ENCODE measurements around the gene MYZAP. TPM values are rescaled to one million over a fixed set of nuclear protein-coding genes. Genes with fewer than 3 reads are reported as not detected.

The MYZAP gene
- polyA plus RNA-seq, 6 donors from 2014 or later, result 4.5 to 15.3 (median 7.4) TPM

- Mint-ChIP-seq H3K9me3 (peaks cover 0 to 2% (median under 1%) of the 10 kb centered on the region in 7 donors), H3K36me3 (peaks cover 0 to 30% of the 10 kb centered on the region in 2 donors), H3K4me3 (no peak overlapping the region), H3K27me3 (peaks cover 4 to 11% (median 5%) of the 10 kb centered on the region in 3 donors), H3K4me1 (no peaks in the 10 kb centered on the region), H3K27ac (no peak overlapping the region)
- DNase-seq (no peak), ATAC-seq (ENCODE audit: low read depth in 2 of 2) (no peak)
Observed at GRCh38 chr15:57665194-57665593, 73.5 kb downstream of the MYZAP start.

GRCh38 chr15:57665939-57666338, 74.2 kb downstream of the MYZAP start:
- no peak for ATAC-seq (ENCODE audit: low read depth in 2 of 2)
- Mint-ChIP-seq H3K27me3 (peaks cover 4 to 18% (median 5%) of the 10 kb centered on the region in 3 donors), H3K4me3 (no peak overlapping the region), H3K9me3 (peaks cover 0 to 5% (median 2%) of the 10 kb centered on the region in 7 donors), H3K27ac (no peak overlapping the region), H3K4me1 (no peaks in the 10 kb centered on the region), H3K36me3 (peaks cover 0 to 26% of the 10 kb centered on the region in 2 donors)
- DNase-seq, result no peak

GRCh38 chr15:57667171-57667849, 75.6 kb downstream of the MYZAP start:
- DNase-seq (no peak), ATAC-seq (ENCODE audit: low read depth in 2 of 2) (no peak)
- peaks cover 5 to 27% (median 6%) of the 10 kb centered on the region in 3 donors for H3K27me3 Mint-ChIP-seq
- H3K9me3 Mint-ChIP-seq, result peaks cover 0 to 6% (median 2%) of the 10 kb centered on the region in 7 donors
- no peak overlapping the region for H3K4me3 Mint-ChIP-seq
- no peak overlapping the region for H3K27ac Mint-ChIP-seq
- H3K36me3 Mint-ChIP-seq, result peaks cover 6 to 19% of the 10 kb centered on the region in 2 donors
- no peaks in the 10 kb centered on the region for H3K4me1 Mint-ChIP-seq

- ATAC-seq (ENCODE audit: low read depth in 2 of 2) (no peak), DNase-seq (no peak)
- no peak overlapping the region for H3K4me3 Mint-ChIP-seq
- H3K36me3 Mint-ChIP-seq, result peaks cover 11 to 17% of the 10 kb centered on the region in 2 donors
- peaks cover 5 to 34% (median 12%) of the 10 kb centered on the region in 3 donors for H3K27me3 Mint-ChIP-seq
- no peak overlapping the region for H3K27ac Mint-ChIP-seq
- H3K4me1 Mint-ChIP-seq, result no peaks in the 10 kb centered on the region
- H3K9me3 Mint-ChIP-seq, result peaks cover 0 to 6% (median 2%) of the 10 kb centered on the region in 7 donors
Observed at GRCh38 chr15:57668016-57668415, 76.3 kb downstream of the MYZAP start.

- Mint-ChIP-seq H3K9me3 (peaks cover 0 to 6% (median 2%) of the 10 kb centered on the region in 7 donors), H3K27me3 (peaks cover 5 to 51% (median 17%) of the 10 kb centered on the region in 3 donors), H3K36me3 (peaks cover 19 to 21% of the 10 kb centered on the region in 2 donors), H3K27ac (no peak overlapping the region), H3K4me1 (no peaks in the 10 kb centered on the region), H3K4me3 (no peak overlapping the region)
- no peak for DNase-seq
- ATAC-seq (ENCODE audit: low read depth in 2 of 2), result no peak
Observed at GRCh38 chr15:57671636-57672035, 79.9 kb downstream of the MYZAP start.

- Mint-ChIP-seq H3K27ac (no peak overlapping the region), H3K4me3 (peak overlapping the region in 1 of 8 donors; percentile 35), H3K36me3 (peaks cover 24 to 25% of the 10 kb centered on the region in 2 donors), H3K27me3 (peaks cover 0 to 36% (median 17%) of the 10 kb centered on the region in 3 donors), H3K9me3 (peaks cover 0 to 2% (median 0%) of the 10 kb centered on the region in 7 donors), H3K4me1 (peaks cover 0 to 6% (median 0%) of the 10 kb centered on the region in 3 donors)
- DNase-seq (no peak), ATAC-seq (ENCODE audit: low read depth in 2 of 2) (no peak)
Observed at GRCh38 chr15:57675481-57676181, 83.9 kb downstream of the MYZAP start.

GRCh38 chr15:57676585-57676984, 84.9 kb downstream of the MYZAP start:
- H3K36me3 Mint-ChIP-seq, result peaks cover 25 to 31% of the 10 kb centered on the region in 2 donors

GRCh38 chr15:57677204-57677603, 85.5 kb downstream of the MYZAP start:
- ATAC-seq (ENCODE audit: low read depth in 2 of 2), result no peak
- H3K36me3 Mint-ChIP-seq, result peaks cover 20 to 33% of the 10 kb centered on the region in 2 donors
- peaks cover 0 to 26% (median 13%) of the 10 kb centered on the region in 3 donors for H3K27me3 Mint-ChIP-seq
- no peak overlapping the region for H3K4me3 Mint-ChIP-seq
- peaks cover 0 to 6% (median 0%) of the 10 kb centered on the region in 3 donors for H3K4me1 Mint-ChIP-seq
- no peak overlapping the region for H3K27ac Mint-ChIP-seq
- H3K9me3 Mint-ChIP-seq, result peaks cover 0 to 1% (median 0%) of the 10 kb centered on the region in 7 donors
- no peak for DNase-seq

More at GRCh38 chr15:57676585-57676984, 84.9 kb downstream of the MYZAP start:
- Mint-ChIP-seq H3K27ac (no peak overlapping the region), H3K27me3 (peaks cover 0 to 32% (median 17%) of the 10 kb centered on the region in 3 donors), H3K9me3 (peaks cover 0 to 1% (median 0%) of the 10 kb centered on the region in 7 donors), H3K4me3 (no peak overlapping the region), H3K4me1 (peaks cover 0 to 6% (median 0%) of the 10 kb centered on the region in 3 donors)
- no peak for DNase-seq
- ATAC-seq (ENCODE audit: low read depth in 2 of 2), result no peak

GRCh38 chr15:57680021-57680420, 88.3 kb downstream of the MYZAP start:
- peaks cover 0 to 8% (median 0%) of the 10 kb centered on the region in 3 donors for H3K27me3 Mint-ChIP-seq
- H3K4me1 Mint-ChIP-seq, result peaks cover 0 to 6% (median 0%) of the 10 kb centered on the region in 3 donors
- peaks cover 11 to 25% of the 10 kb centered on the region in 2 donors for H3K36me3 Mint-ChIP-seq
- H3K9me3 Mint-ChIP-seq, result no peaks in the 10 kb centered on the region
- DNase-seq (no peak), ATAC-seq (ENCODE audit: low read depth in 2 of 2) (no peak)
- no peak overlapping the region for H3K4me3 Mint-ChIP-seq
- H3K27ac Mint-ChIP-seq, result peak overlapping the region in 1 of 6 donors; percentile 48

GRCh38 chr15:57681011-57681410, 89.3 kb downstream of the MYZAP start:
- Mint-ChIP-seq H3K9me3 (no peaks in the 10 kb centered on the region), H3K27ac (no peak overlapping the region), H3K4me3 (no peak overlapping the region), H3K27me3 (no peaks in the 10 kb centered on the region), H3K36me3 (peaks cover 5 to 21% of the 10 kb centered on the region in 2 donors), H3K4me1 (peaks cover 0 to 6% (median 0%) of the 10 kb centered on the region in 3 donors)
- ATAC-seq (ENCODE audit: low read depth in 2 of 2) (no peak), DNase-seq (no peak)

GRCh38 chr15:57683481-57683880, 91.8 kb downstream of the MYZAP start:
- ATAC-seq (ENCODE audit: low read depth in 2 of 2) (no peak), DNase-seq (no peak)
- H3K4me3 Mint-ChIP-seq, result no peak overlapping the region
- peaks cover 5 to 16% of the 10 kb centered on the region in 2 donors for H3K36me3 Mint-ChIP-seq
- peaks cover 0 to 6% (median 0%) of the 10 kb centered on the region in 3 donors for H3K4me1 Mint-ChIP-seq
- H3K9me3 Mint-ChIP-seq, result no peaks in the 10 kb centered on the region
- no peak overlapping the region for H3K27ac Mint-ChIP-seq
- no peaks in the 10 kb centered on the region for H3K27me3 Mint-ChIP-seq

GRCh38 chr15:57684491-57685151, 92.9 kb downstream of the MYZAP start:
- DNase-seq (no peak), ATAC-seq (ENCODE audit: low read depth in 2 of 2) (no peak)
- Mint-ChIP-seq H3K4me3 (no peak overlapping the region), H3K27me3 (no peaks in the 10 kb centered on the region), H3K9me3 (no peaks in the 10 kb centered on the region), H3K36me3 (peaks cover under 1 to 12% of the 10 kb centered on the region in 2 donors), H3K4me1 (peaks cover 0 to 1% (median 0%) of the 10 kb centered on the region in 3 donors), H3K27ac (peak overlapping the region in 1 of 6 donors; percentile 90)
